KOPT-K1 (cell line): Measurements from ENCODE around the gene SERPINA6.
"Not testable (repeated sequence)": the region's sequence is repeated elsewhere in the genome, so short reads cannot be mapped to it uniquely, and the experiment has no call there.

Experiments used
- H3K27ac ChIP-seq: fragments of 200-600 bp; sonication (generic); 2 replicates; pipeline ENCODE4 v1.5.1; 2016; ENCODE audit warnings: antibody characterized with exemption, mild to moderate bottlenecking, low read depth, low read length; ENCODE audit not compliant: poor library complexity, severe bottlenecking
- H3K36me3 ChIP-seq: fragments of 200-600 bp; sonication (generic); 2 replicates; pipeline ENCODE4 v1.5.1; 2017; ENCODE audit warnings: antibody characterized with exemption, mild to moderate bottlenecking, low read length, moderate library complexity; ENCODE audit not compliant: insufficient read depth
- H3K9me3 ChIP-seq: fragments of 200-600 bp; sonication (generic); 2 replicates; pipeline ENCODE4 v1.5.1; 2017; ENCODE audit warnings: antibody characterized with exemption, low read length, mild to moderate bottlenecking; ENCODE audit not compliant: insufficient read depth, poor library complexity, severe bottlenecking

The SERPINA6 gene, protein sequence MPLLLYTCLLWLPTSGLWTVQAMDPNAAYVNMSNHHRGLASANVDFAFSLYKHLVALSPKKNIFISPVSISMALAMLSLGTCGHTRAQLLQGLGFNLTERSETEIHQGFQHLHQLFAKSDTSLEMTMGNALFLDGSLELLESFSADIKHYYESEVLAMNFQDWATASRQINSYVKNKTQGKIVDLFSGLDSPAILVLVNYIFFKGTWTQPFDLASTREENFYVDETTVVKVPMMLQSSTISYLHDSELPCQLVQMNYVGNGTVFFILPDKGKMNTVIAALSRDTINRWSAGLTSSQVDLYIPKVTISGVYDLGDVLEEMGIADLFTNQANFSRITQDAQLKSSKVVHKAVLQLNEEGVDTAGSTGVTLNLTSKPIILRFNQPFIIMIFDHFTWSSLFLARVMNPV

DNA sequence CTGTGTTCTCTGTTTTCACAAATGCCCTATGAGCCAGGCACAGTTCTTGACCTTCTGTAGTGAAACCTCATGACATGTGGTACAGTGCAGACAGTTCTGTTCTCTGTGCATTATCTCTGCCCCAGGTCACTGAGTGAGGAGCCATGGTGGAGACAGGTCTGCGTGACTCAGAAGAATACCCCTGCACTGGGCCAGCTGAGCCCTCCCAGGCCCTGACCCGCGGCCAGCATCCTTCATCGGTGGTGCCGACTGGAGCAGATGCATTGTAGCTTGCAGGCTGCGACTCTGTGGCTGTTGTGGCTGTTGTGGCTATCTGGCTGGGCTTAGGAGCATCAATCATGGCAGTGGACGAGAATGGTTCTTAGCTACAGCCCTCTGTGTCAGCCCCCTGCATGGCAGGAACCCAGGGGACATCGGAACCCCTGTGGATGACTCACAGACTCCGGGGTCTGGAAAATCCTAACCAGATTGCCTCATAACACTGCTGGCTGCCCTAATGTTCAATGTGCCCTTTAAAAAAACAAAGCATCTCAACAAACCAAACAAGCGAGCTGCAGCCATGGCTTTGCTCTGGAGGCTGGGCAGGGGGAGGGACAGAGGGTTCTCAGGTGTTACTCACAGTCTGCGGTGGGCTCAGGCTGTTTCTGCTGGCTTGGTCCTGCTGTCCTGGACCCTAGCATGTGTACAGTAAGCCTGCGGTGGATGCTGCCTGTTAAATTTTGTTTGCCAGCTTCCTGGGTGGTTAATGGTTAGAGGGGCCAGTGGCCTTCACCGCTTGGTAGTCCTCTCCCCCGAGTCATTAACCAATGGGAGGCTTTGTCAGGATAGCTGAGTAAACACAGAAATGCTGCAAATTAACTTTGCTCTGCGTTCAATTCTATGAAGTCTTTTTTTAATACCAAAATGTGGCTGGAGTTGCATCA, at the start of gene SERPINA6:
Gene SERPINA6 (minus strand): TSS at position 689 of the 923 bp plus-strand sequence. CDS start 8,688 bp downstream, outside the sequence.
- Histone ChIP-seq H3K27ac (no peak within 1 kb of the TSS), H3K36me3 (no peaks in the 10 kb centered on the region)

GRCh38 chr14:94372021-94372605, 49.0 kb upstream of the SERPINA6 start:
- H3K9me3 ChIP-seq = no peaks in the 10 kb centered on the region

More for the DNA sequence above, at the start of gene SERPINA6:
- no peaks in the 10 kb centered on the region for H3K9me3 ChIP-seq

GRCh38 chr14:94370524-94370910, 47.4 kb upstream of the SERPINA6 start:
- Histone ChIP-seq H3K36me3 (no peaks in the 10 kb centered on the region), H3K27ac (no peak overlapping the region), H3K9me3 (no peaks in the 10 kb centered on the region)

More at GRCh38 chr14:94372021-94372605, 49.0 kb upstream of the SERPINA6 start:
- no peak overlapping the region for H3K27ac ChIP-seq
- H3K36me3 ChIP-seq = no peaks in the 10 kb centered on the region

DNA sequence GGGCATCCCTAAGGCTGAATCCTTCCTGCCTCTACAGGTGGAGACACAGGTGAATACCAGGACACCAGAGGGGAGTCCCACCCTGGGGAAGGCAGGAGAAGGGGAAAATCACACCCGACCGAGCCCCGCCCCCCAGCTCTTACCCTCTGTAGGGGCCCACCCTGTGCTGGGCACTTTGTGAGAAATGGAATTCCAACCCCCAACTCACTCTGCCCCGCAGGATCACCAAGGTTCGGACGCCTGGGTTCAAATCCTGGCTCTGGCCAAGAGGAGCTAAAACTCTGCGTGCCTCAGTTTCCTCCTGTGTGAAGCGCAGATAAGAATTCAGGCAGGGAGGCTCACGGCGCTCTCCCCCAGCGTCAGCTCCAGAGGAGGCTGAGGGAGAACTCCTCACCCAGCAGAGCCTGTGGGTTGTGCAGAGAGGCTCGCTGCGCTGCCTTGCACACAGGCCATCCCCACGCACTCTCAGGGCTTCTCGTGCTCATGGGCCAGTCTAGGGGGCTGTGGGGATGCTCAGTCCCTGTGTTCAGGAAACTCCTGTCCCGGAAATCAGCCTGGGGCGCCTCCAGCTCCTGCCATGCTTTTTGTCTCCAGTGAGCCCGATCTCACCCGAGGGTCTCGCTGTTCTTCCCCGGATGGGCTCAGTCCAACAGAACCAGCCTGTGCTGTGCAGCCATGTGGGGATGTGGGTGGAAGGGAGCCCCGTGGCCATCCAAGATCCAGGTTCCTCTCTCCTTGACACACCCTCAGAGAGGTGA, 46.8 kb upstream of the SERPINA6 start:
- H3K36me3 ChIP-seq, H3K27ac ChIP-seq, H3K9me3 ChIP-seq: not testable (repeated sequence)

GRCh38 chr14:94368956-94369355, 45.8 kb upstream of the SERPINA6 start:
- H3K36me3 ChIP-seq = no peaks in the 10 kb centered on the region
- no peaks in the 10 kb centered on the region for H3K9me3 ChIP-seq
- no peak overlapping the region for H3K27ac ChIP-seq

DNA sequence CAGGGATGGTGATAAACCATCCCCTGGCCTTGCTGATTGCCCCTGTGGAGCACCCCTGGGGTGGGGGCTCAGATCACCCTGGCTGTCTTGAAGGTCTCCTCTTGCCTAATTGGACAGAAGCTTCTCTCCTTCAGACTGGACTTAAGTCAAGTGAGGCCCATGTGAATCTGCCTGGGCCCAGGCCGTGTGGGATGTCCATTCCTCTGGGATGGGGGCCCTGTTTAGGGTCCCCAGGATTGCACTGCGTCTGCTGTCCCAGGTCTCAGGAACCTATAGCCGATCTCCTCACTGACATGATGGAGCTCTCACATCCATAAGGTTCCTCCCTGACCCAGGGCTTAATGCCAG, 45.1 kb upstream of the SERPINA6 start:
- H3K36me3 ChIP-seq = no peaks in the 10 kb centered on the region
- H3K27ac ChIP-seq = no peak overlapping the region
- H3K9me3 ChIP-seq = no peaks in the 10 kb centered on the region

- no peaks in the 10 kb centered on the region for H3K9me3 ChIP-seq
- H3K36me3 ChIP-seq = no peaks in the 10 kb centered on the region
- no peak overlapping the region for H3K27ac ChIP-seq
Observed at GRCh38 chr14:94367347-94368242, 44.5 kb upstream of the SERPINA6 start.

DNA sequence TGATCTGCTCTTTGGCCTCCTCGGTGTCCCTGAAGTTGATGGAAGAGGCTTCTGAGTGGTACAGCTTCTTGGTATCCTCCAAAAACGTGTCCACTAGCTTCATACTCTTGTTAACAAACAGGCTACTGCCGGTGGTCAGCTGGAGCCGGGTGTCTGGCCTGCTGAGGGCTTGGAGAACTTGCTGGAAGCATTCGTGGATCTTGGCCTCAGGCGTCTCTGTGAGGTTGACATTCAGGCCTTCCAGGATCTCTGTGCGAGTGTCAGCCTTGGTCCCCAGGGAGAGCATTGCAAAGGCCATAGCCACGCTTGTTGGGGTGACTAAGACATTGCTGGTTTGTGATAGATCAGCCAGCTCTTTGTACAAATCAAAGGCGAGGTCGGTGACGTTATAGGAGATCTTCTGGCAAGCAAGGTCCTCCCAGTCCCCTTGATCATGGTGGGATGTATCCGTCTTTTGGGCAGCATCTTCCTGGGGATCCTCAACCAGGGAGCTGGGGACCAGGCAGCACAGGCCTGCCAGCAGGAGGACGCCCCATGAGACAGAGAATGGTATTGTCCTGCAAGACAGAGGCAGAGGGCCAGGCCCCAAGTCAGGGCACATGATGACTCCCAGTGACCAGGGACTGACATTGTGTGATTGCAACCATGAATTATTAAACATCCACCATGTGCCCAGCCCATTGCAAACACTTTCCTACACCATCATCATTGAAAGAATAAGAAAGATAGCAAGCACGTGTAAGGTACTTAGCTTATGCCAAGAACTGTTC, 43.2 kb upstream of the SERPINA6 start, which contains the start of gene SERPINA2:
Gene SERPINA2 (minus strand): TSS at position 553 of the 770 bp plus-strand sequence.
- H3K27ac ChIP-seq = no peak within 1 kb of the TSS
- no peaks in the 10 kb centered on the region for H3K36me3 ChIP-seq
- no peaks in the 10 kb centered on the region for H3K9me3 ChIP-seq

DNA sequence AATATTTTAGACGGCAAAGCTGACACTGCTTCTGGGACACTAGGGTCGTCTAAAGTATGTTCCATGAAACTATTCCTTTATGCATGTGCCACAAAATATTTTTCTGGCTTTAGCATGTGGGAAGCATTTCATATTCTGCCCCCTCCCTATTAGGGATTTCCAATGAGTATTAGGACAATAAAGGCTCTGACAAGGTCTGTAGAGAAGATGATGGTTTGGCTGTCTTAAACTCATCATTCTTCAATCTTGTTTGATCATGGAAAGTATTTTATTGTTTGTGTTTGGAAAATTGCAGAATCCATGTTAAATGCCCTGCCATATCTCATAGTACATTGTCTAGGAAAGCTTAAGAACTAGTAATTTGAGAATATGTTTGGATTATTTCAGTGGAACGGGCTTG, 42.5 kb upstream of the SERPINA6 start:
- Histone ChIP-seq H3K27ac (no peak overlapping the region), H3K9me3 (no peaks in the 10 kb centered on the region), H3K36me3 (no peaks in the 10 kb centered on the region)

- no peak overlapping the region for H3K27ac ChIP-seq
- no peaks in the 10 kb centered on the region for H3K36me3 ChIP-seq
- no peaks in the 10 kb centered on the region for H3K9me3 ChIP-seq
Observed at GRCh38 chr14:94364964-94365363, 41.8 kb upstream of the SERPINA6 start.

- Histone ChIP-seq H3K36me3 (no peaks in the 10 kb centered on the region), H3K27ac (no peak overlapping the region), H3K9me3 (no peaks in the 10 kb centered on the region)
Observed at GRCh38 chr14:94364037-94364436, 40.9 kb upstream of the SERPINA6 start.

DNA sequence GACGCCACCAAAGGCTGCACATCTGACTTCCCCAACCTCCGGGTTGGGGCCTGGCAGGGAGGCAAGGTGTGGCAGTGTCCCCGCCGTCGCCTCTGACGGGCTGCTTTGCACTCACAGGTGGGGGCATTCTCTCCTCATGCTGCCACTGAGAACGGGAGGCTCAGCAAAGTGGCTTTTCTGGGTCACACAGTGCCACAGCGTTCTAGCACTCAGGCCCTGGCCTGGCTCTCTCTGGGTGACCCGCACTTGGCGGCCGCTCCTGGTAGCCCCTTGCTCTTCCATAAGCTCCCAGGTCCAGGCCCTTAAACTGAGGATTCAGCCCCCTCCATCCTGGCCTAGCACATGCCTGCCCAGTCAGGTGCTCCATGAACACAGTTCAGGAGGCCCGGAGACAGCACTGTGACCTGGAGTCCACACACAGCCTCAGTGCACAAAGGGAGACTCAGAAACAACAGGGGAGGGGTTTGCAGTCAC, 40.1 kb upstream of the SERPINA6 start:
- Histone ChIP-seq H3K9me3 (no peaks in the 10 kb centered on the region), H3K36me3 (no peaks in the 10 kb centered on the region), H3K27ac (no peak overlapping the region)

DNA sequence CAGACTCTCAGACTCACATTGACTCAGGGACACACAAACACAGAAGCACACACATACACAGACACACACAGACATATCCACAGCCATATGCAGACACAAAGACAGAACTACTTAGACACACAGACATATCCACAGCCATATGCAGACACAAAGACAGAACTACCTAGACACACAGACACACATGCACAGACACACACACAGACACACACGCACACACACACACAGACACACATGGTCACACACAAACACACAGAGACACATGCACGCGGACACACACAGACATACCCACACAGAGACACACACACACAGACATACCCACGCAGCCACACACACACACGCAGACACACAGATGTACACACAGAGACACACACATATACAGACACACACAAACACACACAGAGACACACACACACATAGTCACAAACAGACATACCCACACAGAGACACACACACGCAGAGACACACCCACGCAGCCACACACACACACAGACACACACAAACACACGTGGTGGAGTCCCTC, 39.5 kb upstream of the SERPINA6 start:
- no peaks in the 10 kb centered on the region for H3K36me3 ChIP-seq
- H3K9me3 ChIP-seq = no peaks in the 10 kb centered on the region
- H3K27ac ChIP-seq = no peak overlapping the region
